NOMO-1 (cell line): ENCODE results near the gene DBP.
"Not testable (repeated sequence)": the region's sequence is repeated elsewhere in the genome, so short reads cannot be mapped to it uniquely, and the experiment has no call there.

ENCODE experiments used
- DNase-seq, 2 experiments: peaks; one replicate each; lab custom pipeline; 2025; ENCODE audit not compliant: unreplicated experiment in 2 of 2; lab: John Stamatoyannopoulos, UW

DBP gene

GRCh38 chr19:48668761-48669160 is 31.6 kb upstream of the DBP start:
- no peak for DNase-seq

GRCh38 chr19:48668332-48668731 is 31.2 kb upstream of the DBP start:
- DNase-seq, result no peak

GRCh38 chr19:48665786-48666185 is 28.6 kb upstream of the DBP start:
- no peak for DNase-seq

DNA sequence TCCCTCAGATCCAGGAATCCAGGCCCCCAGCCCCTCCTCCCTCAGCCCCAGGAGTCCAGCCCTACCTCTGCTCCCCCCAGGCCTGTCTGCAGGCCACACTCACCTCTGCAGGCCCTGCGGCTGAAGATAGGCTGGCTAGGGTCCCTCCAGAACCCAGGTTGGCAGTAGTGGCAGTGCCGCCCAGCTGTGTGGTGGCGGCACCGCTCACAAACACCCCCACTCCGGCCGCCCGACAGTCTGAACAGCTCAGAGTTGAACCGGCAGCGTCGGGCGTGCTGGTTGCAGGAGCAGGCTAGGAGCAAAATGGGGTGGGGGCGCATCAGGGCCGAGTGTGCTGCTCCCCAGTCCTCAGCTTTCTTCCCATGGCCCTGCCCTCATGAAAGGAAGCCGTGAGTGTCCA is 27.3 kb upstream of the DBP start:
- no peak for DNase-seq

GRCh38 chr19:48663667-48664066 is 26.5 kb upstream of the DBP start:
- DNase-seq, result no peak

DNA sequence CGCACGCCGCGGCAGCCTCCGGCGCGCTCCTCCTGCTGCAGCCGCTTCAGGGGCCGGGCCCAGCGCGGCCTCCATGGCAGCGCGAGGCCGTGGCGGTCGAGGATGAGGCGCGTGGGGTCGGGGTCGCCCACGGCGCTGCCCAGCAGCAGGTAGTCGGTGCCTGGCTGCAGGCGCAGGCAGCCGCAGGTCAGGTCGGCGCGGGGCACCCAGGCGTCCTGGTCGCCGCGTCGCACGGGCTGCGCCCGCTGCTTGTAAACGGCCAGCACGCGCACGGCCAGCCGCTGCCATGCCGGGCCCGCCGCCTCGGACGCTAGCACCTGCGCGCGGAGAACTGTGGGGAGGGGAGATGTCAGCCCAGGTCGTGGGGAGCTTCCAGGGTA is 24.5 kb upstream of the DBP start:
- DNase-seq, result no peak

- DNase-seq, result peak; percentile 91 to 93
Observed at GRCh38 chr19:48660852-48661710, 23.9 kb upstream of the DBP start.

GRCh38 chr19:48659768-48660167 is 22.6 kb upstream of the DBP start:
- peak; percentile 15 to 29 for DNase-seq

GRCh38 chr19:48658483-48658882 is 21.3 kb upstream of the DBP start:
- no peak for DNase-seq

- not testable (repeated sequence) for DNase-seq
Observed at GRCh38 chr19:48657828-48658227, 20.6 kb upstream of the DBP start.

- no peak for DNase-seq
Observed at GRCh38 chr19:48656840-48657474, 19.8 kb upstream of the DBP start.

- DNase-seq, result no peak
Observed at GRCh38 chr19:48654299-48655059, 17.3 kb upstream of the DBP start.

DNA sequence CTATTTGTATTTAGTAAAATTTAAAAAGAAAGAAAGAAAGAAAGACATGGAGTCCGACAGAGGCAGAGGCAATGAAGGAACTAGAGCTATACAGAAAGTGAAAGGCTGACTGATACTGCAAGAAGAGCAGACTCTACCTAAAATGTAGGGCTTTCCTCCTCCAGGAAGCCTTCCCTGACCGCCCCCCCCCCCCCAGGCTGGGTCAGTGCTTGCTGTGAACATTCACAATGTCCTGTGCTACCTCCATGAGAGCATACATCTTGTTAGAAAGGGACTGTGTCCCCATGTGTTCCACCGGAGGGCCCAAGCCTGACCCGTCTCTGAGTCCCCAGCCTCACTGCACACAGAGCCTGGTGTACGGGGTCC is 14.5 kb upstream of the DBP start:
- no peak for DNase-seq

DNA sequence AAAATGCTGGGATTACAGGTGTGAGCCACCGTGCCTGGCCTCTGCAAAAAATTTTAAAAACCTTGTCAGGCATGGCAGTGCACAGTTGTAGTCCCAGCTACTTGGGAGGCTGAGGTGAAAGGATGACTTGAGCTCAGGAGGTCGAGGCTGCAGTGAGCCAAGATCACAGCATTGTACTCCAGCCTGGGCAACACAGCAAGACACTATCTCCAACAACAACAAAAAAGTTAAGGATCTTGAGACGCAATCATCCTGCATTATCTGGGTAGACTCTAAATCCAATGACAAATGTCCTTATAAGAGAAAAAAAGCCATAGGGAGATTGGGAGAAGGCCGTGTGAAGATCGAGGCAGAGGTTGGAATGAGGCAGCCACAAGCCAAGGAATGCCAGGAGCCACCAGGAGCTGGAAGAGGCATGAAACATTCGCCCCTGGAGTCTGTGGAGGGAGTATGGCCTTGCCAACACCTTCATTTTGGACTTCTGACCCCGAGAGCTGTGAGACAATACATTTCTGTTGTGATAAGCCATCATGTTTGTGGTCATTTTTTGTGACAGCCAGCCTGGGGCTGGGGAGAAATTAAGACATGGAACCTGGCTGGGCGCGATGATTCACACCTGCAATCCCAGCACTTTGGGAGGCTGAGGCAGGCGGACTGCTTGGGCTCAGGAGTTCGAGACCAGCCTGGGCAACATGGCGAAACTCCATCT is 13.9 kb upstream of the DBP start:
- DNase-seq, result no peak

GRCh38 chr19:48648134-48648533 is 11.0 kb upstream of the DBP start:
- no peak for DNase-seq

DNA sequence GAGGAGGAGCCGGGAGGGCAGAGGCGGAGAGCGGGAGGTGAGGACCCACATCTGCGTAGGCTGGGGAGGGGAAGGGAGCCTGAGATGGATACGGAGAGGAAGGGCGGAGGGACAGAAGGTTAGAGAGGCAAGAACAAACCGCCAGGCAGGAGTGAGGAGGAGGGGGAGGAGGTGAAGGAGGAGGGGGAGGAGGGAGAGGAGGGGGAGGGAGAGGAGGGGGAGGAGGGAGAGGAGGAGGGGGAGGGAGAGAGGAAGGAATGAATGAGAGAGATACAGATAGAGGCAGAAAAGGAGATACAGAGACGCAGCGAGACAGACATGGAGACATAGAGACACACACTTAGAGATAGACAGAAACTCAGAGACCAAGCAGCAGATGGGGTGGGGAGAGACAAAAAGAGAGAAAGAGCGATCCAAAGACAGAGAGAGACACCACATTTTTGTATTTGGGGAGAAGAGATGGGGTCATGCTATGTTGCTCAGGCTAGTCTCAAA is 9.6 kb upstream of the DBP start:
- no peak for DNase-seq

- DNase-seq, result peak; percentile 77 to 85
Observed at GRCh38 chr19:48646001-48646721, 9.0 kb upstream of the DBP start, which contains the start of gene CA11. Gene CA11 (minus strand): TSS chr19:48646187. CDS start chr19:48645632, 555 bp downstream.

DNA sequence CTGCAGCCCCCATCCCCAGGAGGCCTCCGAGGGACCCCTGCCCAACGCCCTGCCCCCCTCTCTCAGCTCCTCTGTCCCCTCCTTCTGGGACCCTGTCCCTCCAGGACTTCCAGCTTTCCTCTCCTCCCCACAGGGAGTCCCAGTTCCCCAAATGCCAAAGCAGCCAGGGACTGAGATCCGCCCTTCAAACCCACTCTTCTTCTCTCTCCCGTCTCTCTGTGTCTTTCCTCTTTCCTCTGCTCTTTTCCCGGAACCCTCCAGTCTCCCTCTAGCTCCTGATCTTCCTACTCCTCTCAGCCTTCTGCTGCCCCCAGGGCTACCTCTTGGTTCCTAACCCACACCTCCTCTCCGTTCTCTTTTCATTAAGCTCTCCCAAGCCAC is 8.4 kb upstream of the DBP start:
- no peak for DNase-seq

GRCh38 chr19:48644839-48645619 is 7.8 kb upstream of the DBP start:
- DNase-seq, result peak; percentile 67 to 71
